Tibial nerve (tissue), 3 donors: ENCODE data around the gene MARCO.

Experiments
- POLR2A ChIP-seq, 2 donors: fragments of 450-650 bp; IDR thresholded peaks; one replicate each; pipeline ENCODE4 v1.6.1; 2017; ENCODE audit warnings: antibody characterized with exemption in 2 of 2, mild to moderate bottlenecking in 2 of 2, moderate library complexity in 2 of 2
- TF ChIP-seq, protein P1 (sequence below), 5 experiments: fragments of 200-600 bp in 3 of 5; fragments of 450-650 bp in 2 of 5; sonication (generic) in 3 of 5; IDR thresholded peaks; one replicate each; pipeline ENCODE4 v1.5.1; 2016 to 2019; ENCODE audit warnings: antibody characterized with exemption in 5 of 5, mild to moderate bottlenecking in 3 of 5, moderate library complexity in 2 of 5

DNA sequence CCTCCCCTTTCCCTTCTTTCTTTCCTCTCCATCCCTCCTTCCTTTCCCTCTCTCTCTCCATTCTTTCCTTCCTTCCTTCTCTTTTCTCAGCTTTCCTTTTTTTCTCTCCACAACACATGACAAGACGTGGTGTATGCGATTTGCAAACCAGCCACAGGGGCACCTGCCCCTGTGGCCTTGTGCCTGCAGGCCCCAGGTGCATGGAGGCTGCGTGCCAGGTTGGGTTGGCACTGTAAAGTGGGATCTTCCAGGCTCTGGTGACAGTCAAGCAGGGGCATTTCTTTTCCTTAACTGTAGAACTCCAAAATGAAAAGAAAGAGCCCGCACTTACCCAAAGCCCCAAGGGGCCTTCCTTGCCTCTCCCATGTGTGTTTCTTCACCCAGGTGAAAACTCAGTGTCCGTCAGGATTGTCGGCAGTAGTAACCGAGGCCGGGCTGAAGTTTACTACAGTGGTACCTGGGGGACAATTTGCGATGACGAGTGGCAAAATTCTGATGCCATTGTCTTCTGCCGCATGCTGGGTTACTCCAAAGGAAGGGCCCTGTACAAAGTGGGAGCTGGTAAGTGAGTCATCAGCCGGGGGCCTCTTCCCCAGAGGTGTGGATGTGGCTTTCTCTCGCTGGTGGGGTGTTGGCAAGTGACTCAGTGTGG lies 50.9 kb downstream of the MARCO start:
- no peak for TF ChIP-seq POLR2A (IDR thresholded peaks at IDR 0.05)
- TF ChIP-seq, protein P1, sequence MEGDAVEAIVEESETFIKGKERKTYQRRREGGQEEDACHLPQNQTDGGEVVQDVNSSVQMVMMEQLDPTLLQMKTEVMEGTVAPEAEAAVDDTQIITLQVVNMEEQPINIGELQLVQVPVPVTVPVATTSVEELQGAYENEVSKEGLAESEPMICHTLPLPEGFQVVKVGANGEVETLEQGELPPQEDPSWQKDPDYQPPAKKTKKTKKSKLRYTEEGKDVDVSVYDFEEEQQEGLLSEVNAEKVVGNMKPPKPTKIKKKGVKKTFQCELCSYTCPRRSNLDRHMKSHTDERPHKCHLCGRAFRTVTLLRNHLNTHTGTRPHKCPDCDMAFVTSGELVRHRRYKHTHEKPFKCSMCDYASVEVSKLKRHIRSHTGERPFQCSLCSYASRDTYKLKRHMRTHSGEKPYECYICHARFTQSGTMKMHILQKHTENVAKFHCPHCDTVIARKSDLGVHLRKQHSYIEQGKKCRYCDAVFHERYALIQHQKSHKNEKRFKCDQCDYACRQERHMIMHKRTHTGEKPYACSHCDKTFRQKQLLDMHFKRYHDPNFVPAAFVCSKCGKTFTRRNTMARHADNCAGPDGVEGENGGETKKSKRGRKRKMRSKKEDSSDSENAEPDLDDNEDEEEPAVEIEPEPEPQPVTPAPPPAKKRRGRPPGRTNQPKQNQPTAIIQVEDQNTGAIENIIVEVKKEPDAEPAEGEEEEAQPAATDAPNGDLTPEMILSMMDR (IDR thresholded peaks at IDR 0.05) = no peak
